HG03159 (cell line): ENCODE results near the gene ACTR3.
A peak's percentile ranks its signal among the peaks of the same experiment; 100 is the strongest.
"Not testable (repeated sequence)": the region's sequence is repeated elsewhere in the genome, so short reads cannot be mapped to it uniquely, and the experiment has no call there.

Experiments used
- ATAC-seq: cut with Tn5 transposase; IDR thresholded peaks from one replicate; pipeline ENCODE4 v1.9.1; 2021; ENCODE audit warnings: mild to moderate bottlenecking, moderate library complexity; ENCODE audit not compliant: unreplicated experiment

Gene ACTR3

DNA sequence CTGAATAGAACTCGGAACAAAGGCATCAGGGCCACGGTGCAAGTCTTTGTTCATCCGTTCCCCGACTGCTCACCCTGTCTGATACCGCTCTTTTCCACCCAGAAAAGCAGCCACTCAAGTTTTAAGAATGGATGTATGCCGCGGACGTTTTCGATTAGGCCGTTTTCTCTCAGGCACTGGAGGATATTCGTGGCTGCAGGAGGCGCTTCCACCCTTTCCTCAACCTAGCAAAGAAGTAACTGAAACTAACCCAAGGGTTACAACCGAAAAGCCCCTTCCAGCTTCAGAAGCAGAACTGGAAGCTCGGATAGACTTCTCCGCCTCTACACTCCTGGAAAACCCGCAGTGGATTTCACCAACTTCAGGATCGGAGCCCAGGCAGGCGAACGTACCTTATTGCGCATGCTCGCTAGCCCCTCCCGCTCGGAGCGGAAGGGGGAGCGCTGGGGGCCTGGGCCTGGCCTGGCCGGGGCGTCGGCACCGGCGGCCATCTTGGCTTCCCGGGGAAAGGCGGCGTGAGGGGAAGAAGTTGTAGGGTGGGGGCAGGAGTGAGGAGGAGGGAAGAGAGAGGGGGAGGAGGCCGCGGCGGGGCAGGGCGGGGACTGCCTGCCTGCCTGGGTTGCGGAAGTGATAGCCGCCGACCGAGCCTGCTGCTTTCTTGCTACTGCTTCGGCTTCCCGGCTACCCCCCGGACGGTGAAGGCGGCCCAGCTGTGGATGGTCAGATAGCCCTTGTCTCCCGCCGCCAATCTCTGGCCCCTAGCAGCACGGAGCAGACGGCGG is at the start of gene ACTR3:
Gene ACTR3 (plus strand): TSS at position 619 of the 782 bp plus-strand sequence. CDS start 191 bp downstream, outside the sequence.
- peak; percentile 55 for ATAC-seq

DNA sequence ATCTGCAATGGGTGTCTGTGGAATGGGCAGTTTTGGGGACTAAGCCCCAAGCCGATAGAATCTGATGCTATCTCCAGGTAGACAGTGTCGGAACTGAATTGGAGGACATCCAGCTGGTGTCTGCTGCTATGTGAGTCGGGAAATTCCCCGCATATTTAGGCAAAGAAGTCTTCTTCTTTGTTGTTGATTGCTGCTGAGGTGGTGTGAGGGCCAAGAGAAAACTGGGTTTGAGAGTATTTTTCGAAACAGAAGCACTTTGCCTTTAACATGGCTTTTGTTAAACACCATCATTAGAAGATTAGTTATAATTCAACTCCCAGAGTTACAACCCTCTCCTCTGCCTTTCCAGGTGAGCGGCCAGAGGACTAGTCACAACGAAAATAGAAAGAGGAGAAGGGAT is 49.4 kb upstream of the ACTR3 start:
- no peak for ATAC-seq

DNA sequence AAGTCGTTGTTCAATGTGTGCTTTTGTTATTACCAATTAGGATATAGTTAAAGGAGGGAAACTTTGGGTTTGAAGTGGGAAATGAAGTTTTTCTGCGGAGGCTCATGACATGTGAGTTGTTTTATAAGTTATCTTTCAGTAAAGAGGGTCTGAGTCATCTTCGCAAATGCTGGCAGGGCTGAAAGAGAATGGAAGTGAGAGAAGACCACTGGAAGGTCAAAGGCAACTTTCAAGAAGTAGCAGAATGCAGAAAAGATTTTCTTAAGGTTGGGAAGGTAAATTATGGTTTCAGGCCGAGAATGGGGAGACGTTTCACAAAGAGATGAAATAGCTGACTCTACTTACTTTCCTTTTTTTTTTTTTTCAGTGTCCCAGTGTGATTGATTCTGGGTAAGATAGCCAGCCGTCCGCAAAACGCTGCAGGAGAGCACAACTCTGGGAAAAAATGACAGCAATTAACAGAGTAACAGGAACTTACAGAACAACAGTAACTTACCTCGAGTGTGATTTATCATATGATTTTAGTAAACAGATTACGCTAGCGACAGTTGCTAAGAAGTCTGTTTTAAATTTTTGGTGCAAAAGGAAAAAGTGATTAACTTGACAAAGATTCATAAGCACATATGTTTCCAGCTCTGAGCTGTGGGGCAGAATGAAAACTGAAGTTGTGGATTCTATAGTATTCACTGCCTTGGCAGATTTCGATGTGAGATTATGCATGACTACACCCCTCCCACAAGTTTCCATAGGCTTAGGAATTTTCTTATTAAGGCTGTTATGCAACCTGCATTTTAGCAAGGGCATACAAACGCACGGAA is 46.8 kb upstream of the ACTR3 start:
- ATAC-seq = no peak

DNA sequence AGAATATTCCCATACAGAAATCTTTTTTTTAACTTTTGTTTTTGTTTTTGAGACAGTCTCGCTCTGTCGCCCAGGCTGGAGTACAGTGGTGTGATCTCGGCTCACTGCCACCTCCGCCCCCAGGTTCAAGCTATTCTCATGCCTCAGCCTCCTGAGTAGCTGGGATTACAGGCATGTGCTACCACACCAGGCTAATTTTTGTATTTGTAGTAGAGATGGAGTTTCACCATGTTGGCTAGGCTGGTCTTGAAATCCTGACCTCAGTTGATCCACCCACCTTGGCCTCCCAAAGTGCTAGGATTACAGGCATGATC is 46.2 kb upstream of the ACTR3 start:
- ATAC-seq = not testable (repeated sequence)

DNA sequence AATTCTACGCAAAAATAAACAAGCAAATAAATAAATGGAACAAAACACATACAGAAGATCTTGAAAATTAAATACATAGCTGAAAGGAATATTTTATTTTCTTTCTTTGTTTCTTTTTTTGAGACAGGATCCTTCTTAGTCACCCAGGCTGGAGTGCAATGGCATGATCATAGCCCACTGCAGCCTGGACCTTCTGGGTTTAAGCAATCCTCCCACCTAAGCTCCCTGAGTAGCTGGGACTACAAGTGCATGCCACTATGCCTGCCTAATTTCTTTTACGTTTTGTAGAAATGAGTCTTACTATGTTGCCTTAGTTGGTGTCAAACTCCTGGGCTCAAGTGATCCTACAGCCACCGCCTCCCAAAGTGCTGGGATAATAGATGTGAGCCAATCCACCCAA is 44.6 kb upstream of the ACTR3 start:
- ATAC-seq = no peak

DNA sequence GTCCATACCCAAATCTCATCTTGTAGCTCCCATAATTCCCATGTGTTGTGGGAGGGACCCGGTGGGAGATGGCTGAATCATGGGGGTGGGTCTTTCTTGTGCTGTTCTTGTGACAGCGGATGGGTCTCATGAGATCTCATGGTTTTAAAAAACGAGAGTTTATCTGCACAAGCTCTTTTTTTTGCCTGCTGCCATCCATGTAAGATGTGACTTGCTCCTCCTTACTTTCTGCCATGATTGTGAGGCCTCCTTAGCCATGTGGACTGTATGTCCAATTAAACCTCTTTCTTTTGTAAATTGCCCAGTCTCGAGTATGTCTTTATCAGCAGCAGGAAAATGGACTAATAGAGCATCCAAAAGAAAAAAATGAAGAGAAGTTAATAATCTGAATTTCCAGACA is 44.1 kb upstream of the ACTR3 start:
- not testable (repeated sequence) for ATAC-seq

DNA sequence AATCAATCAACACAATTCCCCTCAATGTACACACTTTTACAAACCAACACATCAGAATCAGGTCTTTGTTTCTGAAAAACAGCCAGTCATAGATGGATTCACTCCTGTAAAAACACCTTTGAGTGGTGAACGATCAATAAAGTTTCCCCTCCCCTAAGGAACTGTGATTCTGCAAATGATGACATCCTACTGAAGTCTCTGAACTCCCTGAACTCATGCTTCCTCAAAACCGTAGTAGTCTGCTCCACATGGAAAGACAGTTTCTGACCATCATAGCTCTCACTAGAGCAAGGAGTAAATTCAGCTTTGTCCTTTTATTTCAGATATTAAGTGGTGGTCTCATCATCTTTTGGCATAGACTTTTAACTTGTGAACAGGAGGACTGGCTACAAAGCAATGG is 43.5 kb upstream of the ACTR3 start:
- ATAC-seq = no peak

DNA sequence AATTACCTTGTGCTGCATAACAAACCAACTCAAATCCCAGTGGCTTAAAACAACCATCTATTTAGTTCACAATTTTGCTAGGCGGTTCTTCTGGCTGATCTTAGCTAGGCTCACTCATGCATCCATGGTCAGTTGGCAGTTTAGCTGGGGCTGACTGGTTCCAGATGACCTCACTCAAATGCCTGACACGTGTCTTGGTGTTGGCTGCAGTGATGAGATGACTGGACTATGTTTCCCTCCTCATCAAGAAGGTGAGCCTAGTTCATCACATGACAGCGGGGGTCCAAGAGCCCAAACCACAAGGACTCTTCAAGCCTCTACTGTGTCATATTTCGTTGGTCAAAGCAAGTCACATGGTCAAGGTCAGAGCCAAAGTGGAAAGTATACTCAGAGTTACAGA is 42.7 kb upstream of the ACTR3 start:
- ATAC-seq = no peak

DNA sequence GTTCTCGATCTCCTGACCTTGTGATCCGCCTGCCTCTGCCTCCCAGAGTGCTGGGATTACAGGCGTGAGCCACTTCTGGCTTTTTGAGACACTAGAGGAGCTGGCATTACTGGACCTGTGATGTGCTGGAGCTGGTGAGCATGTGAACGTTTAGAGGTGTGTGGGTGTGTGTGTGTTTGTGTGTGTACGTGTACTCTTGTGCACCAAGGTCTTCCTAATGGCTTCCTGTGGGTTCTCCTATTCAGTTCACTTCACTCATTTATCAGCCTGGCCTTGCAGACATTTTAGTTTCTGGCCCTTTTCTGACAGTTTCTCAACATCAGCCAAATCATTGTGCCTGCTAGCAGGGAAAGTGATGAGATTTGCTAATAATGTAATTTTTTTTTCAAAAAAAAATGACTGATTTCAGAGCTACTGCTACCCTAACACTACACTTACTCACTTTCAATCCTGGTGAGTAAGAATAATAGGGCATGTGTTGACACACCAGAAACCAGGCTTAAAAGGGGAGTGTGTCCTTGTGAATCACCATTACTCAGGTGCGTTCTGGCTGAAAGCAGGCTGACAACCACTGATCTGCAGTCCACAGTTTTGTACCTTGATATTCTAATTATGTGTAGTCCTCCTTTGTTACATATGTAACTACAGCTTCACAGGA is 41.0 kb upstream of the ACTR3 start:
- peak; percentile 70 for ATAC-seq

DNA sequence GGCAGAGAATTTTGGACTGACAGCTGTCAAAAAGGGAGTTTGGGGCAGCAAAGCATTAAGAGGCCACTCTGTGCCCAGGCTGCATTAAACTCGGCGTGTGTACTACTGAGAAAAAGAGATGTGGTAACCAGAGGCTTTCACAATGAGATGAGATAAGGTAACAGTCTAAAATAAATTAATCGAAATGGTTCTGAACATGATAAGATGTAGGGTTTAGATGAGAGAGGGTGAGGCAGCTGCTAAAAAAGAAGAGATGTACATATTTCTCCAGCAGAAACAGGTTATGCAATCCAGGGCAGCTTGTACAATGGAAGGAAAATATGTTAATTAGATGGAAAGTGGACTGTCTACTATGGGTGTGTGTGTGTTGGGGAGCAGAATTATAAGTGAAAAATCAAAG is 39.2 kb upstream of the ACTR3 start:
- no peak for ATAC-seq

DNA sequence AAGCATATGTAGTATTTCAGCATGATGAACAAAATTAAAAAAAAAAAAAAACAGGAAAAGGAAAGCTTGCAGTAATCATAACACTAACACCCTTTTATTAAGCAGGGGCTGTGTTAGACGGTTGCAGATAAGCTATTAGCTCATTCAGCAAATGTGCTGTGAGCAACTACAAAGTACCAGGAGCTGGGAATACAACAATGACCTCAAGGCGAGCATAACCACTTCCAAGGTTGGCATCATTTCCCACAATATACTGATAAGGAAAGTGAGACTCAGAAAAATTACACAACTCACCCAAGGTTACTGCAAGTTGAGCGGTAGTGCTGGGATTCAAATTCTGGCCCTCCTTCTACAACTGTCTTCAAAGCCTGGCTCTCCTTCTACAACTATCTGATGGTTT is 38.2 kb upstream of the ACTR3 start:
- no peak for ATAC-seq

DNA sequence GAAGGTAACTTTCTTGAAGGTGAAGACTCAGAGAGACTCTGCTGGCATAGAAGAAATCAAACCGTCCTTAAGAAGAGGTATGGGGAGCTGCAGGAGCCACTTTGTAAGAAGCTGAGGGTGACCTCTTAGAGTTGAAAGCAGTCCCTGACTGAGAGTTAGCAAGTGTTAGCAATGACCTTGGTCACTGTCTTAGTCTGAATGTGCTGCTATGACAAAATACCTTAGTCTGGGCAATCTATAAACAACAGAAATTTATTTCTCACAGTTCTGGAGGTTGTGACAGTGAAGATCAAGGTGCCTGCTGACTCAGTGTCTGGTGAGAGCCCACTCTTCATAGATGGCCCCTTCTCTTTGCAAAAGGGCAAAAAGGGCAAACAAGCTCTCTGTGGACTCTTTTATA is 35.7 kb upstream of the ACTR3 start:
- no peak for ATAC-seq

DNA sequence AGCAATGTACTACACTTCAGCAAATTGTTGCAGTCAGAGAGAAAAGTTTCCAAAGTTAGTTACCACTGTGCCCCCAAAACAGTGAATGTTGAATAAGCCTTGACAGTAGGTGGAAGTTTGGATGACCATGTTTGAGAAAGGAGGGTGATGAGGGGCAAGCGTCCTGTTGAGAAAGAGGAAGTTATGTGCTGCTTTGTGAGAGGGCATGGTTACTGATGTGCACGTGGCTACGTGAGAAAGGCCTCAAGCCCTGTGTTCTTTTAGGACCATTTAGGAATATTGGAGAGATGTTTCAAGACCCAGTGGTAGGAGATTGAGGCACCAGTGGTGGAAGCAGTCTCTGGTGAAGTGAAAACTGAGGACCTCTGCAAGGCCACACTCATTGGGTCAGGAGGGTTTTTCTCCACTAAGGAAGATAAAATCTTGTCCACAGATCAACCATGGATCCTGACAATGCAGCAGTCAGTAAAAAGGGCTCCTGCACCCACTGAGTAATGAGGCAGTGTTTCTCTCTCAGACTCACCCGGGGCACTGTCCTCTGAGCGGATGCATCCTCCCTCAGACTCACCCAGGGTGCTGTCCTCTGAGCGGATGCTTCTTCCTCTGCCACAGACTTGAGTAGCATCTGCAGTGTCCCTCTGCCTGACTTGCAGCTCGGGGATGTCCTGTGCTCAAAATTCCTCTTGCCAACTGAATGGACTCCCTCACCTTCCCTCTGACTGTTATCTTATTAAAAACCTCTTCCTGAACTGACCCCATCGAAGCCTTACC is 34.7 kb upstream of the ACTR3 start:
- peak; percentile 46 for ATAC-seq

DNA sequence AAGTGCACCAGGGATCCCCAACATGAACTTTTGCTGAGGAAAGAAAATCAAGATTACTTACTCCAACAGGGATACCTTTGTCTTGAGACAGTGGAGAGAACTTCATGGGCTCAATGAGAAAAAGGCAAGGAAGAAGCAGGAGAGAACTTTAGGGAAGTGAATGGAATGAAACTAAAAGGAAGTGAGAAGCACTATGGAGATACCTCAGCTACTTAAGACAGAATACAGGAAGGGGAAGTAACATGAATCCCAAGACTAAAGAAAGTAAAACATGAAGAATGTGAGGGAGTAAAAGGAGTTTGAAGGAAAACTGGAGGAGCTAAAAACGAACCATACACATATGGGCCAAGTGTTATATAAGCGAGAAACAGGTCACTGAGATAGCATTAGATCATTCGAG is 32.4 kb upstream of the ACTR3 start:
- ATAC-seq = no peak

DNA sequence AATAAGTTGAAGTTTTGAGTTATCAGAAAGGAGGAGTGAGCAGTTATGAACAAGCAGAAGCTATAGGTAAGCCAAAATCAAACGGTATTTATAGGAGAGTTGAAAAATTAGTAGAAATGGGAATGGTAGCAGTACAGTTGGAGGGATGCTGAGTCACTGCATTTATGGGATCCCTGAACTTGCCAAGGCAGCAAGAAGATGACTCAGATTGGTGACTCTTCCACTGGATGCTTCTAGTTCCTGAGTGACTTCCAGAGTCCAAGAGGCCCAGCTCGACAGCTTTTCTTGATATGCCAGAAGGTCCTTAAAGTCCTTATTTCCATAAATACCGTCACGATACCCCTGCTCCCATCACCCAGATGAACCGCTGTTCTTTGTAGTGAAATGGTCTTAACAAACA is 31.1 kb upstream of the ACTR3 start:
- no peak for ATAC-seq

DNA sequence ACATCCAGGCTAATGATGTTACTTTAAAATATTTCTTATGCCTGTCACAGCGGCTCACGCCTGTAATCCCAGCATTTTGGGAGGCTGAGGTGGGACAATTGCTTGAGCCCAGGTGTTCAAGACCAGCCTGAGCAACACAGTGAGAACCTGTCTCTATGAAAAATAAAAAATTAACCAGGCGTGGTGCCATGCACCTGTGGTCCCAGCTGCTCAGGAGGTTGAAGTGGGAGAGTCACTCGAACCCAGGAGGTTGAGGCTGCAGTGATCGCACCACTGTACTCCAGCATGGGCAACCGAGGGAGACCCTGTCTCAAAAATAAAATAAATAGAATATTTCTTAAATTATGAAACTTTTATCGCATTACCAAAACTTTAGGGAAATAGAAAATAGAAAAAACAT is 28.1 kb upstream of the ACTR3 start:
- peak; percentile 39 for ATAC-seq

DNA sequence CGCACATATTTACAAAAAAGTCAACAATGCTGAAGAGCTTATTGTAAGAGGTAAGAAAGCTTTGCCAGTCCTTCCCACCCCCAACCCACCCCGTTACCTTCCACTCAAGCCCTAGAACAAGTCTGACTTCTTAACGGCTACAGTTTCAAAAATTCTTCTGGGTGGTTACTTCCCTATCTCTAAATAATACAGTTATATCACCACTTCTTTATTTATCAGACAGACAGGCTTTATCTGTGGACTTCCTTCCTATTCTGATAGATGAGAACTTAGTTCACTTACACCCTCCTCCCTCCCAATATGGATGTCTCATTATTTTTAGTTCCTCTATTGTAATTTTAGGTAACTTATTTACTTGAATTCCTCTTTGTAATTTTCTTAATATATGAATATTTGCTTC is 26.7 kb upstream of the ACTR3 start:
- no peak for ATAC-seq

DNA sequence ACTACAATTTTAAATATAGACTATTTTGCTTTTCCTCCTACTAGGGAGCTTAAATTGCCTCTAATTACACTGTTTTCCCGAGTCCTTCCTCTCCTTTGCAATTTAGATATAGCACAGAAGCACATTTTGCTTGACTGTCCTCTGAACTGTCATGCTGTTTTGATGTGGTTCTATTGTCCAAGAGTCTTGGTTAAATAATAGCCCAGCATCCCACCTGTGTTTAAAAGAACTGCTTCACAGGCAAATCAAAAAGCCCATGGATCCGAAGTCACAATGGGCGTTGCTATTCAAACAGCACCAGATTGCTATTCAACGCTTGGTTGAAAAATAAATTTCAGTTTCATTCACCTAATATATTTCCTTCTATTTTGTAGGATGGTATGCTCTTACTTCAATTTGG is 22.3 kb upstream of the ACTR3 start:
- no peak for ATAC-seq

DNA sequence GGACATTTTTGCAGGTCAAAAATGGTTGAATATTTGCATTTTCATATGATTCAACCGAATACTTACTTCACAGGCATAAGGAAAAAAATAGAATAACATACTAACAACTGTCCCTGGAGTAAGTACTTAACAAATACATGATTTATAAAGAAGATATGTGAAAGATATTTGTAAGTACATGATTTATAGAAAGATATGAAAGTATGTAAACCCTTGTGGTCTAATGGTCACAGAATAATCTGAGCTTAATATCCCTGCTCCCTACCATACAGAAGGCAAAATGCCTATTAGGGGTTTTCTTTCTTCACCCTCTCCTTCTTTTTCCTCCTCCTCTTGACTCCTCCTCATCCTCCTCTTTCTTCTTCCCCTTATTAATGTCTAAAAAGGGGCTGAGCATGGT is 20.6 kb upstream of the ACTR3 start:
- ATAC-seq = no peak

DNA sequence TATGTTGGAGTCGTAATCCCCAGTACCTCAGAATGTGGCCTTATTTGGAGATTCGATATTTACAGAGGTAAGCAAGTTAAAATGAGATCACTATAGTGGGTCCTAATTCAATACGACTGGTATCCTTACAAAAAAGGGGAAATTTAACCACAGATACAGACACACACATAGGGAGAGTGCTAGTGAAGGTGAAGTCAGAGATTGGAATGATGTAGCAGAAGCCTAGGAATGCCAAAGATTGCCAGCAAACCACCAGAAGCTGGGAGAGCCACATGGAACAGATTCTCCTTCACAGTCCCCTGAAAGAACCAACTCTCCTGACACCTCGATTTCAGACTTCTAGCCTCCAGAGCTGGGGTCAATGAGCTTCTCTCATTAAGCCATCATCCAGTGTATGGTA is 17.7 kb upstream of the ACTR3 start:
- ATAC-seq = no peak

DNA sequence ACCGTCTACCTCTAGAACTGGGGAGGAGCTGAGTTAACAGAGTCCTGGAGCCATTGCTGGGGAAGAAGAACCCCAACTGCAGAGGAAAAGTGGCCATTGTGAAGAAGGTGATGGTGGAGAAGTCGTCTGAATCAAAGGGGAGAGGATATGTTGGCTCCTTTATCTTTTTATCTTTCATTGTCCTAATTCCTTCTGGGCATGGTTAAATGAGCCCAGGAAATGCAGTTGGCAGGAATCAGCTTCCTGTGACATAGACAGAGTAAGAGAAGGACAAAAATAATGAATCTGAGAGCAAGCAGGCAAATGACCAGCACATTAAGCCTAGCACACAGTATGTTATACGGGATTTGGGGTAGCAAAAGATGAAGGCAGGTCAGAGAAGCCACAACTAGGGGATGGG is 16.0 kb upstream of the ACTR3 start:
- ATAC-seq = no peak
